Measurements from ENCODE around the gene LYSMD4. TPM values are rescaled to one million over a fixed set of nuclear protein-coding genes. Genes with fewer than 3 reads are reported as not detected.

LYSMD4 gene
- total RNA-seq, 4 donors from 2014 or later, result 5.0 to 9.4 (median 7.0) TPM

DNA sequence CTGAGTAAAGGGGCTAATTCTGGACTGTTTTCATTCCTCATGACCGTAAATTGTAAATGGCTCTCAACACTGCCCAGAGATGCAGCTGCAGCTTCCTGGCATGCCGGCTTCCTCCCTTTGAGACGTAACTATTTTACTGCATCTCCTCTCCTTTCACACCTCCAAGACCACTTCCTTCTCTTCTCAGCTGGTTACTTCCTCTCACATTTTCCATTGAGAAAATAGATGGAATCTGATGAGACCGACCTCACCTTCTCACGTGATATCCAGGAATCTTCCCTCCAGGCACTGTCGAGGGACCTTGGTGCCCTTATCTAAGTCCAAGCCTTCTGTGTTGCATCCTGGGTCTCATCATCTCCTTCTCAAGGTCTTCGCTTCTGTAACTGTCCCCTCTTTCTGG lies 12.7 kb downstream of the LYSMD4 start:
- Histone ChIP-seq H3K27ac (no peak overlapping the region), H3K27me3 (no peaks in the 10 kb centered on the region), H3K9me3 (no peaks in the 10 kb centered on the region), H3K4me1 (peaks cover 0 to 15% of the 10 kb centered on the region in 2 donors), H3K4me3 (replicated peaks in 1 of 3) (no peak overlapping the region), H3K36me3 (peaks cover 1 to 3% of the 10 kb centered on the region in 2 donors)
- TF ChIP-seq POLR2A (IDR thresholded peaks at IDR 0.05), result no peak
- TF ChIP-seq, protein P1, sequence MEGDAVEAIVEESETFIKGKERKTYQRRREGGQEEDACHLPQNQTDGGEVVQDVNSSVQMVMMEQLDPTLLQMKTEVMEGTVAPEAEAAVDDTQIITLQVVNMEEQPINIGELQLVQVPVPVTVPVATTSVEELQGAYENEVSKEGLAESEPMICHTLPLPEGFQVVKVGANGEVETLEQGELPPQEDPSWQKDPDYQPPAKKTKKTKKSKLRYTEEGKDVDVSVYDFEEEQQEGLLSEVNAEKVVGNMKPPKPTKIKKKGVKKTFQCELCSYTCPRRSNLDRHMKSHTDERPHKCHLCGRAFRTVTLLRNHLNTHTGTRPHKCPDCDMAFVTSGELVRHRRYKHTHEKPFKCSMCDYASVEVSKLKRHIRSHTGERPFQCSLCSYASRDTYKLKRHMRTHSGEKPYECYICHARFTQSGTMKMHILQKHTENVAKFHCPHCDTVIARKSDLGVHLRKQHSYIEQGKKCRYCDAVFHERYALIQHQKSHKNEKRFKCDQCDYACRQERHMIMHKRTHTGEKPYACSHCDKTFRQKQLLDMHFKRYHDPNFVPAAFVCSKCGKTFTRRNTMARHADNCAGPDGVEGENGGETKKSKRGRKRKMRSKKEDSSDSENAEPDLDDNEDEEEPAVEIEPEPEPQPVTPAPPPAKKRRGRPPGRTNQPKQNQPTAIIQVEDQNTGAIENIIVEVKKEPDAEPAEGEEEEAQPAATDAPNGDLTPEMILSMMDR (IDR thresholded peaks at IDR 0.05), result no peak
- WGBS, 2 donors, result 79 to 80% methylated on average over 7 of the region's 7 CpGs
- intact Hi-C loops (cut with DNase I), result no loop called here
- no peak for DNase-seq

DNA sequence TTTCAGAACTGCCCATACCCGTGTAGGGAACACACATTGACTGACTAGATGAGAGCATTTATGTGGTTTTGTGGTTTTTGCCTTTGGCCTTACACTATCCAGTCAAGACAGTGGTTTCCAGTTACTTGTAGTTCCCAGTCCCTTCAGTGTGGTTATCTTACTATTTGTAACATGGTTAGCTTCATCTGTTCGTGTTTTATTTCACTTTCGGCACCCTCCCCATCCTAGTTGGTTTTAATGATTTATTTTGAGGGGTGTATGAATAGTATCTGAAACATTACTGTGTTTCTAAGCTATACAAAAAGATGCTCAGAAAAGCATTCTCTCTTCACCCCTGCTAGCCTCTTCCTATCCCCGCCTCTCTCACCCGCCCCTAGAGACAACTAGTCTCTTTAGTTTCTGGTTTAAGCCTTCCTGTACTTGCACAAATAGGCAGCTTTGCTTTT lies 14.1 kb downstream of the LYSMD4 start:
- peaks cover 0 to 15% of the 10 kb centered on the region in 2 donors for H3K4me1 ChIP-seq
- no peak for DNase-seq

DNA sequence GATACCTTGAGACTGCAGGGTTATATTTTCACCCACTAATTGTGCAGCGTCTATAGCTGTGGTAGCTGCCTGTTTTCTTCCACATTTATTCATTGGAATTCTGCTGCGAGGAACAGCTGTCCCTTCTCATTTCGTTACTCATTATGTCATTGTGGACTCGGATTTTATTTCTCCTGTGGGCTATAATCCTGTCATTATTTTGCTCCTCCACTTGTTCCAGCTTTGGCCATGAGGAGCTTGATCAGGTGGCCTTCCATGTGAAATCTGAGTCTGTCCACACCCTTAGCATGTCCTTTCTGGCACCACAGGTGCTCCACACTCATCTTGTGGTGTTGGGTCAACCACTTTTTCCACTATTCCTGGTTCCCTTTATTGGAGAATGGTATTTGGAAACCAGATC lies 14.8 kb downstream of the LYSMD4 start:
- WGBS, 2 donors, result 90 to 93% methylated on average over 4 of the region's 4 CpGs

More for the DNA sequence above, 14.1 kb downstream of the LYSMD4 start:
- Histone ChIP-seq H3K4me3 (replicated peaks in 1 of 3) (no peak overlapping the region), H3K27ac (no peak overlapping the region), H3K36me3 (peaks cover 4% of the 10 kb centered on the region in 2 donors), H3K27me3 (no peaks in the 10 kb centered on the region), H3K9me3 (no peaks in the 10 kb centered on the region)
- intact Hi-C loops (cut with DNase I), result no loop called here
- WGBS, 2 donors, result 84 to 86% methylated on average over 5 of the region's 5 CpGs
- TF ChIP-seq, protein P1 (IDR thresholded peaks at IDR 0.05), result no peak
- TF ChIP-seq POLR2A (IDR thresholded peaks at IDR 0.05), result no peak

GRCh38 chr15:99717161-99718009 lies 15.9 kb downstream of the LYSMD4 start:
- TF ChIP-seq, protein P1 (IDR thresholded peaks at IDR 0.05), result no peak
- no peak for TF ChIP-seq POLR2A (IDR thresholded peaks at IDR 0.05)
- Histone ChIP-seq H3K4me3 (replicated peaks in 1 of 3) (no peak overlapping the region), H3K27me3 (no peaks in the 10 kb centered on the region), H3K36me3 (peaks cover 4 to 12% of the 10 kb centered on the region in 2 donors), H3K4me1 (peaks cover 0 to 15% of the 10 kb centered on the region in 2 donors), H3K9me3 (no peaks in the 10 kb centered on the region), H3K27ac (no peak overlapping the region)
- intact Hi-C loops (cut with DNase I), result no loop called here
- DNase-seq, result no peak
- 53 to 60% methylated on average over 15 to 18 of the region's 19 CpGs for WGBS, 2 donors

More for the DNA sequence above, 14.8 kb downstream of the LYSMD4 start:
- no peaks in the 10 kb centered on the region for H3K27me3 ChIP-seq
- intact Hi-C loops (cut with DNase I), result no loop called here
- H3K4me3 ChIP-seq (replicated peaks in 1 of 3), result no peak overlapping the region
- H3K27ac ChIP-seq, result no peak overlapping the region
- no peak for TF ChIP-seq POLR2A (IDR thresholded peaks at IDR 0.05)
- TF ChIP-seq, protein P1 (IDR thresholded peaks at IDR 0.05), result no peak
- H3K36me3 ChIP-seq, result peaks cover 4% of the 10 kb centered on the region in 2 donors
- H3K9me3 ChIP-seq, result no peaks in the 10 kb centered on the region
- no peak for DNase-seq
- peaks cover 0 to 15% of the 10 kb centered on the region in 2 donors for H3K4me1 ChIP-seq

- H3K27ac ChIP-seq, result no peak overlapping the region
- 70 to 84% methylated on average over 10 of the region's 10 CpGs for WGBS, 2 donors
Observed at GRCh38 chr15:99716540-99717095, 16.6 kb downstream of the LYSMD4 start.

More at GRCh38 chr15:99716540-99717095, 16.6 kb downstream of the LYSMD4 start:
- TF ChIP-seq, protein P1 (IDR thresholded peaks at IDR 0.05), result no peak
- TF ChIP-seq POLR2A (IDR thresholded peaks at IDR 0.05), result no peak
- no peak for DNase-seq
- intact Hi-C loops (cut with DNase I), result no loop called here
- Histone ChIP-seq H3K27me3 (no peaks in the 10 kb centered on the region), H3K9me3 (no peaks in the 10 kb centered on the region), H3K36me3 (peaks cover 4 to 18% of the 10 kb centered on the region in 2 donors), H3K4me3 (replicated peaks in 1 of 3) (no peak overlapping the region), H3K4me1 (peaks cover 0 to 12% of the 10 kb centered on the region in 2 donors)

All from thyroid gland (tissue), 4 donors.